Neural crest cell (in vitro differentiated cells): ENCODE data around the gene SIM2. TPM values are rescaled to one million over a fixed set of nuclear protein-coding genes. Genes with fewer than 3 reads are reported as not detected.

Experiments
- DNase-seq: peaks from one replicate; pipeline ENCODE4 v3.0.0; 2021; ENCODE audit warnings: low read depth, mixed read lengths, low spot score
- H3K27ac Mint-ChIP-seq: one replicate; pipeline ENCODE4 v1.8.0; 2021; ENCODE audit warnings: mild to moderate bottlenecking, mixed read lengths; ENCODE audit not compliant: unreplicated experiment
- H3K27me3 Mint-ChIP-seq: 2 replicates; pipeline ENCODE4 v1.8.0; 2021; ENCODE audit warnings: low read depth, mild to moderate bottlenecking, mixed read lengths
- H3K36me3 Mint-ChIP-seq: 2 replicates; pipeline ENCODE4 v1.8.0; 2021; ENCODE audit warnings: low read depth, mild to moderate bottlenecking, mixed read lengths
- H3K4me1 Mint-ChIP-seq: 2 replicates; pipeline ENCODE4 v1.8.0; 2021; ENCODE audit warnings: mixed read lengths
- H3K4me3 Mint-ChIP-seq: one replicate; pipeline ENCODE4 v1.8.0; 2021; ENCODE audit warnings: mild to moderate bottlenecking, mixed read lengths
- H3K9me3 Mint-ChIP-seq: 2 replicates; pipeline ENCODE4 v1.8.0; 2021; ENCODE audit warnings: mixed read lengths
- total RNA-seq: library from RNA; stranded (reverse); gene quantifications from 2 replicates; pipeline ENCODE4 v1.2.1, GENCODE V29; 2021
- TF ChIP-seq, protein P1 (sequence below): fragments of 200-600 bp; sonication (generic); conservative IDR thresholded peaks from 2 replicates; pipeline ENCODE4 v1.5.0; 2021; ENCODE audit warnings: antibody characterized with exemption, mild to moderate bottlenecking

SIM2 gene
- total RNA-seq, 1 donor from 2014 or later = not detected

- TF ChIP-seq, protein P1, sequence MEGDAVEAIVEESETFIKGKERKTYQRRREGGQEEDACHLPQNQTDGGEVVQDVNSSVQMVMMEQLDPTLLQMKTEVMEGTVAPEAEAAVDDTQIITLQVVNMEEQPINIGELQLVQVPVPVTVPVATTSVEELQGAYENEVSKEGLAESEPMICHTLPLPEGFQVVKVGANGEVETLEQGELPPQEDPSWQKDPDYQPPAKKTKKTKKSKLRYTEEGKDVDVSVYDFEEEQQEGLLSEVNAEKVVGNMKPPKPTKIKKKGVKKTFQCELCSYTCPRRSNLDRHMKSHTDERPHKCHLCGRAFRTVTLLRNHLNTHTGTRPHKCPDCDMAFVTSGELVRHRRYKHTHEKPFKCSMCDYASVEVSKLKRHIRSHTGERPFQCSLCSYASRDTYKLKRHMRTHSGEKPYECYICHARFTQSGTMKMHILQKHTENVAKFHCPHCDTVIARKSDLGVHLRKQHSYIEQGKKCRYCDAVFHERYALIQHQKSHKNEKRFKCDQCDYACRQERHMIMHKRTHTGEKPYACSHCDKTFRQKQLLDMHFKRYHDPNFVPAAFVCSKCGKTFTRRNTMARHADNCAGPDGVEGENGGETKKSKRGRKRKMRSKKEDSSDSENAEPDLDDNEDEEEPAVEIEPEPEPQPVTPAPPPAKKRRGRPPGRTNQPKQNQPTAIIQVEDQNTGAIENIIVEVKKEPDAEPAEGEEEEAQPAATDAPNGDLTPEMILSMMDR = no peak
- Mint-ChIP-seq H3K4me1 (peaks cover 10% of the 10 kb centered on the region), H3K4me3 (no peak overlapping the region), H3K27me3 (peaks cover 51% of the 10 kb centered on the region), H3K36me3 (peaks cover 2% of the 10 kb centered on the region), H3K27ac (no peak overlapping the region), H3K9me3 (peaks cover 14% of the 10 kb centered on the region)
- DNase-seq = no peak
Observed at GRCh38 chr21:36677443-36677842, 21.5 kb upstream of the SIM2 start.

DNA sequence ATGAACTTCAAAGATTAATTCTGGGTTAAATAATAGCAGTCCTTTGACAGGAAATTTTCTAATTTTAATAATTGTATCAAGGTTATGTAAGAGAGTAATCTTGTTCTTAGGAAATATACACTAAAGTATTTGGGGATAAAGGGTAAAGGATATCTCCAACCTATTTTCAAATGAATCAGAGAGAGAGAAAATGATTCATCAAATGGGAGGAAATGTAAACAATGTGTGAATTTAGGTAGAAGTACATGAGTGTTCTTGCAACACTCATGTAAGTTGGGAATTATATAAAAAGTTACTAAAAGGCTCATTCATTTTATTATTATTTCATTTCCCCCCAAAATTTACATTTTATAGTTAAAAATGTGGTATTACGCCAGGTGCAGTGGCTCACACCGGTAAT is 20.4 kb upstream of the SIM2 start:
- H3K36me3 Mint-ChIP-seq = peaks cover 2% of the 10 kb centered on the region
- peaks cover 60% of the 10 kb centered on the region for H3K27me3 Mint-ChIP-seq
- TF ChIP-seq, protein P1 = no peak
- H3K9me3 Mint-ChIP-seq = peaks cover 14% of the 10 kb centered on the region
- H3K4me3 Mint-ChIP-seq = no peak overlapping the region
- no peak for DNase-seq
- H3K4me1 Mint-ChIP-seq = peaks cover 10% of the 10 kb centered on the region
- no peak overlapping the region for H3K27ac Mint-ChIP-seq

DNA sequence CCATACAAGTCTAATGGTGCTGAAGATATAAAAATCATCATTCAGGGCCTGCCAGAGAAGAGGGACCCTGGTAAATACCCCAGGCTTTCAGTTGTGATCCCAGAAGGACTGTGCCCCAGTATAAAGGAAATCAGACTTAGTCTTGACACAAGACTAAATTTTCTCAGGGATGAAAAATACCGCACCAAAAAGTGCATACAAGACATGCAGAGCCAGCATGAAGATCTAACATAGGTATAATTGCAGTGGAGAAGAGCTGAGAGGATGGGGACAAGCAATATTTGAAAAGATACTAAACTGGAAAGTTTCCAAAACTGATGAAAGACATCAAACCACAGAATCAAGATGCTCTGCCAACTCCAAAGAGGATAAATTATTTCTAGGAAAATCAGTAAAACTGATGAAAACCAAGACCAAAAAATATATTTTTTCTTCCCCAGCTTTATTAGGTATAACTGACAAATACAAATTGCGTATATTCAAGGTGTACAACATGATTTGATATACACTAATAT is 17.7 kb upstream of the SIM2 start:
- peaks cover 7% of the 10 kb centered on the region for H3K4me1 Mint-ChIP-seq
- H3K36me3 Mint-ChIP-seq = peaks cover 2% of the 10 kb centered on the region
- H3K27me3 Mint-ChIP-seq = peaks cover 80% of the 10 kb centered on the region
- no peak overlapping the region for H3K4me3 Mint-ChIP-seq
- H3K9me3 Mint-ChIP-seq = peaks cover 14% of the 10 kb centered on the region
- TF ChIP-seq, protein P1 = no peak
- no peak for DNase-seq
- no peak overlapping the region for H3K27ac Mint-ChIP-seq

DNA sequence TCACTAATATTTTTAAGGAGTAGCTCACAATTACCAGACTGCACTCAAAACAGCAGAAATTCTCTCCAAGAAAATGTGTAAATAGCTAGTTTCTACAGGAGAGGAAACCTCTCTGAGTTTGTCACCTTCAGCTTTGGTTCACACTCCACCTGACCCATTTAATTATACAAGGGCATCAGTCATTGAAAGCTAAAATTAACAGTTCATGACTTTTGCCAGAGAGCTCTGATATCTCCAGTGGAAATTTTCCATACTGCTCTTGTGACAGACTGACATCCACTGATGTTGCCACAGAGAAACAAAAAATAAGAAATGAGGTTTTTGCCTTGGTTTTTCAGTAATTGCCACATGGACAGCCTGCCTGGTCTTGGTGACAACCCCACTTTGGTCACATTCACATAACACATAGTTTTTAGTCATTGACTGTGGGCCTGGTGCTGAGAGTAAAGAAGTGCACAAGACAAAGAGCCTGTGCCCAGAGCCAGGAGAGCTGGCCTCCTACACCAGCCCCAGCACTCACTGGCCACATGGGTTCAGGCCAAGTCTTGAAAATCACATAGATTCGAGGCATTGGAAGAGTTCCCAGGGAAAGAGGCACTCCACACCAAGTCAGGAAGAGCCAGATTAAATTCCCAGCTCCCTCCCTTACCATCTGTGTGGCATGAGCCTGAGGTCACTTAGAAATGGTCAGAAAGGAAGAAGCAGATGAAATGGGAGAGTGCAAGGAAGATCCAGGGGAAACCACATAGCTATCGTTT is 13.8 kb upstream of the SIM2 start:
- Mint-ChIP-seq H3K36me3 (no peaks in the 10 kb centered on the region), H3K27ac (no peak overlapping the region), H3K4me3 (no peak overlapping the region), H3K4me1 (no peaks in the 10 kb centered on the region), H3K9me3 (peaks cover 14% of the 10 kb centered on the region), H3K27me3 (peaks cover 91% of the 10 kb centered on the region)
- TF ChIP-seq, protein P1 = no peak
- DNase-seq = no peak

GRCh38 chr21:36686955-36687354 is 12.0 kb upstream of the SIM2 start:
- Mint-ChIP-seq H3K4me1 (no peaks in the 10 kb centered on the region), H3K27me3 (peaks cover 92% of the 10 kb centered on the region), H3K36me3 (no peaks in the 10 kb centered on the region), H3K9me3 (peaks cover 4% of the 10 kb centered on the region), H3K27ac (no peak overlapping the region), H3K4me3 (no peak overlapping the region)
- TF ChIP-seq, protein P1 = no peak
- no peak for DNase-seq
